Left lobe of liver (tissue), 2 donors: ENCODE data around the gene ZNF575. TPM values are rescaled to one million over a fixed set of nuclear protein-coding genes. Genes with fewer than 3 reads are reported as not detected.

ENCODE experiments used
- ATAC-seq: fragments of 200-7000 bp; cut with Tn5 transposase; one replicate; pipeline ENCODE4 v1.9.1; 2020; ENCODE audit warnings: mild to moderate bottlenecking, moderate library complexity
- DNase-seq: peaks from one replicate; pipeline ENCODE4 v3.0.0-alpha.2; 2020; ENCODE audit warnings: low spot score
- total RNA-seq: library from RNA; stranded (reverse); gene quantifications from one replicate; pipeline ENCODE4 v1.2.1, GENCODE V29; 2021
- donor health status: DM: no; HTN: no; CAD: no; lungs with moderate emphysema.
- donor health status: DM: no; HTN: yes; CAD: no.

The ZNF575 gene
- total RNA-seq, 1 donor from 2014 or later: 1.5 TPM

DNA sequence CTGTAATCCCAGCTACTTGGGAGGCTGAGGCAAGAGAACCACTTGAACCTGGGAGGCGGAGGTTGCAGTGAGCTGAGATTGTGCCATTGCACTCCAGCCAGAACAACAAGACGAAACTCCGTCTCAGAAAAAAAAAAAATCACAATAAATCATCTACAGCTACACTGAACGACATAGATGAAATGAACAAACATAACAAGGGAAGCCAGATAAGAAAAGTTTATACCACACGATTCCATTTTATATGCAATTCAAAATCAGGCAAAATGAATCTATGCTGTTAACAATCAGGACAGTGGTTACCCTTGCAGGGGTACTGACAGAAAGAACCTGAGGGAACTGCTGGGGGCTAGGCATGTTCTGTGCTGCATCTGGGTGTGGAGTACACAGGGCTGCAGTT is 36.7 kb downstream of the ZNF575 start:
- ATAC-seq (no peak), DNase-seq (no peak)

DNA sequence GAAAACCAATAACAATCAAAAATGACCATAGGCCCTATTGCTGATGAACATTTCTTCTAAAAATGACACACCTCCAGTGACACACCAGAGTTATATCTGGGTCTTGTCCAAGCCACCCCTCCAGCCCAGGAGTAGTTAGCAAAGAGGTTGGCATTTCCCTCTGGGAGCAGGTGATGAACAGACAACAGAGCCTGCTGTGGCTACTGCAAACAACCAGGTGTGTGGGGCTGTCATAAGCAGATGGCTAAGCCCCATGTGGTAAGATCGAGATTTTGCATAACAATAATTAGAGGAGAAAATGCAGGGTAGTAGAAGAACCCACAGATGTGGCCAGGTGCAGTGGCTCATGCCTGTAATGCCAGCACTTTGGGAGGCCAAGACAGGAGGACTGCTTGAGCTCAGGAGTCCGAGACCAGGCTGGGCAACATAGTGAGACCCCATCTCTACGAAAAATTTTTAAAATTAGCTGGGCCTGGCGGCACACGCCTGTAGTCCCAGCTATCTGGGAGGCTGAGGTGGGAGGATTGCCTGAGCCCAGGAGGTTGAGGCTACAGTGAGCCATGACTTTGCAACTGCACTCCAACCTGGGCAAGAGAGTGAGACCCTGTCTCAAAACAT is 37.3 kb downstream of the ZNF575 start:
- ATAC-seq: no peak

DNA sequence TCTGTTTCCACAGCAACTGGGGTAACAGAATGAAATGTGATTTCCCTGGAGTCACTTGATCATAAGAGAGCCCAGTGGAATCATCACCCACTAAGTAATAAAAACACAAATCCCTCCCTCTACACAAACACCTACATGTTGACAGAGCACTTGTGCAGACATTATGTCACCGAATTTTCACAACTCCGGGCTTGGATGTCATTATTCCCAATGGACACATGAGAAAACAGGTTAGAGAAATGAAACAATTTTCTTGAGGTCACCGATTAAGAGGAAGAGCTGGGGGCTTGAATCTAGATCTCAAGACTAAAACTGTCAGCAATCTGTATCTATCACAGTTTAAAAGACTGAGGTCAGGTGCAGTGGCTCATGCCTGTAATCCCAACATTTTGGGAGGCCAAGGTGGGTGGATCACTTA is 39.2 kb downstream of the ZNF575 start:
- no peak for ATAC-seq

More for the DNA sequence above, 37.3 kb downstream of the ZNF575 start:
- DNase-seq: no peak

DNA sequence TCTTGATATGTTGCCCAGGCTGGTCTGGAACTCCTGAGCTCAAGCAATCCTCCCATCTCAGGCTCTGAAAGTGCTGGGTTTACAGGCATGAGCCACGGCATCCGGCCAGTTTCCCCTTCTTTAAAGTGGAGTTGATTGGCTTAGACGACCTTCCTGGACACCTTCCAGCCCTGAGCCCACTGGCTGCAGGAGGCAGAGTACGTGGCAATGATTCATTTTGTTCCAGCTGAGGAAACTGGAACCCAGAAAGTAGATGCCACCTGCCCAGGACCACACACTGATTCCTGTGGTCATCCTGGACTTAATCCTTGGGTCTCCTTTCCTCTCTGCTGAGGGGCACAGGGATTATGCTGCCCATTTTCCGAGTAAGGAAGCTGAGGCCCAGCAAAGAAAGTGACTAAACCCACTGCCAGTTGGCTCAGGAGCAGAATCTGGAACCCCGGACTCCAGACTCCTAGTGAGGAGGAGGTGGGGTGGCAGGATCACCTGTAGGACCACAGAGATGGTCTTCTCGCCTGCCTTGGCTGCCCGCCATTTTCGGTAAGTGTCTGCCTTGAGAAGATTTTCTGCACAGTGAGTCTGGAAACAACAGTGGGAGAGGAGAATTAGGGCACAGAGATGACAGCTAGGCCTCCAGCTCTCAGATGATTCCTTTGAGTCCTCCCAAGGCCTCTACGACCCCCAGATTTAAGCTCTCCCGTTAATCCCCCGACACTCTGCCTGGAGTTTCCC is 41.6 kb downstream of the ZNF575 start:
- DNase-seq: no peak
- no peak for ATAC-seq

More for the DNA sequence above, 39.2 kb downstream of the ZNF575 start:
- DNase-seq: no peak

DNA sequence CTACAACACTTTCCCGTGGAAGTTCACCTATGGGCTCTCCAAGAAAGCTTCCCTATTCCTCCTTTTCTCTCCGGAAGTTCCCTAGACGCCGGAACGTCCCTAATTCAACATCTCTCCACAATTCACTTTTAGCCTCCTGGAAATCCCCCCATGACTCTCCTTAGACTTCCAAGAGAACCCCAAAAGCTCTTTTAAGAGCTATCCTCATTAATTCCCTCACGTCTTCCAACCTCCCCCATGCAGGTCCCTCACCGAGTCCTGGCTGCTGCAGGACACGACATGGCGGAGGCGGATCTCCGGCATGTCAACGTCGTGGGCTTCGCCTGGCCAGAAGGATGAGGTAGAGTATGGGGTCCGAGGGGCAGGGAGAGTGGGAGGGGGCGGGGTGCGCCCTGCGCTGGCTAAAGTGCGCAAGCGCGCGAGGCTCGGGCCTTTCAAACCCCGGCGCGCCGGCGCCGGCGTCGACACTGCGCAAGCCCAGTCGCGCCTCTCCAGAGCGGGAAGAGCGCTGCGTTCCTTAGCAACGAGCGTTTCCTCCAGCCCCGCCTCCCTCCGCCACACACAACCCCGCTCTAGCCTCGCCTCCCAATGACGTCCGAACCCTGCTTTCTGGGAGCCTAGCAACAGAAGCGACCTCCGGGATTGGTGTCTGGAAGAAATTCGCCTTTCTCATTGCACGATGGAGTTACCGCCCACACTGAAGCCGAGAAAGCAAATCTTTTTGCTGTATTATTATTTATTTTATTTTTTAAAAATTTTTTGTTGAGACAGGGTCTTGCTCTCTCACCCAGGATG is 42.4 kb downstream of the ZNF575 start, which contains the start of the genes PINLYP and XRCC1:
Gene PINLYP, plus strand, starts transcription at position 646 of the 795 bp plus-strand sequence. CDS start 1,391 bp downstream, outside the sequence.
Gene XRCC1, minus strand, starts transcription at position 372 of the 795 bp plus-strand sequence. Its CDS starts 69 bp downstream, at position 303.
- DNase-seq: peak; percentile 97
- peak; percentile 99 for ATAC-seq

DNA sequence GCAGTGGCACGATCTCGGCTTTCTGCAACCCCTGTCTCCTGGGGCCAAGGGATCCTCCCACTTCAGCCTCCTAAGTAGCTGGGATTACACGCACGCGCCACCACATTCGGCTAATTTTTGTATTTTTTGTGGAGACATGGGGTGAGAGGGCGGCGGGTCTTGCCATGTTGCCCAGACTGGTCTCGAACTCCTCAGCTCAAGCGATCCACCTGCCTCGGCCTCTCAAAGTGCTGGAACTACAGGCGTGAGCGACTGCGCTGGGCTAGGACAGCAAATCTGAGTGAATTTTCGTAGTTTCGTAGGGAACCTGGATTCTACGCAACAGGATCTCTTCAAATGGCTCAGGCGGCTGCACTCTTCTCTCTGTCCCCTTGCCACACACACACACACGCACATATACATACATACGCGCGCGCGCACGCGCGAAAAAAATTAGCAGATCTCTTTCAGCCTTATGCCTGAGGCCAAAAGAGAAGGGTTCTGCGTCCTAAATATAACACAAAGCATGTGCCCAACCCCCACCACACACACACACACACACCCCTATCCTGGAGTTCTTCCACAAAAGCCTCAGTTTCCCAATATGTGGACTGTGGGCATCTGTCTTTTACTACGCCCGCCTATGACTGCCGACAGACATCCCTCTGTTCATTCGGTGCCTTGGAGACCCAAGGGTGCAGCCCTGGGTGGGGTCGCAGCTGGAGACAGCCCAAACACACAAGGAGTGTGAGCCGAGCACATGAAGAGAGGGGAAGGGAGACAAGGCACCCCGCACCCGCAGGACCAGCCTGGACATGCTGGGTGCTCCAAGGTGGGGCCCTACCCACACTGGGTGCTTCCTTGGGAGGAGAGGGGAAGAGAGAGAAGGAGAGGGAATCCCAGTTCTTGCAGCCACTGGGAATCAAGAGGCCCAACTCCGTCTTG is 43.2 kb downstream of the ZNF575 start:
- DNase-seq (no peak), ATAC-seq (peak; percentile 2)

DNA sequence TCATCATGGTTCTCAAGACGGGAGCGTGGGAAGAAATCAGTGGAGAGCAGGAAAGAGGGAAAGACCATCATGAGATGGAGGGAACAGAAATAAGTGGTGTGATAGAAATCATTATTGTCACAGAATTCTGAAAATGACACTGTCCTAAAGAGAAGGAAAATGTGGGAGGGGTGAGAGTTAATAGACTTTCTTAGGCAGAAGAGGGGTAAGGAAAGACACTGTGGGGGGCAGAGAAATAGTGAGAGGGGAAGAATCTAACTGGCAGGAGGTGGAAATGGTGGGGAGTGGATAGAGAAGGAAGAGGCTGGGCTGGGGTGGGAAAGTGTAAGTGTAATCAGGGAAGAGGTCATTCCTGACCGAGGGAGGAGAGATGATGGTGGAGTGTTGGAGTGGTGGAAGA is 45.8 kb downstream of the ZNF575 start:
- ATAC-seq: no peak
- no peak for DNase-seq

DNA sequence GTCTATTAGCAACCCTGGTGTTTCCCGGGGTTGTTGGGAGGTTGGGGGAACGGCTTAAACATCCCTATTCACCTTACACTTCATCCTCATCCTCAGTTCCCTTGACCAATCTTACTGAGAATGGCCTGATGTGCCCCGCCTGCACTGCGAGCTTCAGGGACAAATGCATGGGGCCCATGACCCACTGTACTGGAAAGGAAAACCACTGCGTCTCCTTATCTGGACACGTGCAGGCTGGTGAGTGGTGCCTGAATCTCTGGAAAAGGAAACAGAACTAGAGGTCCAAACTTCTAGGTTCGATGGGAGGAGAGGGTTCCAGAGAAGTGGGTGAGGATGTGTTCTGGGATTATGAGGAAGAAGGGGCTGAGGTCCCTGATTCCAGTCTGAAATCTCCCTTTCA is 48.5 kb downstream of the ZNF575 start:
- ATAC-seq (no peak), DNase-seq (no peak)

DNA sequence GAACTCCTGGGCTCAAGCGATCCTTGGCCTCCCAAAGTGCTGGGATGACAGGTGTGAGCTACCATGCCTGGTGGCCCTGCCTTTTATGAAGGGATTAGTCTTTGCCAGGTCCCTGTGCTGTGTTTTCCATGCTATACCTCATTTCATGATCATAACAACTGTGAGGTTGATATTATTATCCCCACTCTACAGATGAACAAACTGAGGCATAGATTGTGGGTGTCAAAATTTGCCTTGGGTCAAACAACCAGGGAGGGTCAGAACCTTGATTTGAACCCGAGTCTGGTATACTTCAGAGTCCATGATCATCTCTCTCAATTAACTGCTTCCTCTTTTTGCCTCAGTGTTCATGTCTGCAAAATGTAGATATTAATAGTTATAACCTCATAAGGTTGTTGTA is 49.5 kb downstream of the ZNF575 start:
- ATAC-seq (no peak), DNase-seq (no peak)

DNA sequence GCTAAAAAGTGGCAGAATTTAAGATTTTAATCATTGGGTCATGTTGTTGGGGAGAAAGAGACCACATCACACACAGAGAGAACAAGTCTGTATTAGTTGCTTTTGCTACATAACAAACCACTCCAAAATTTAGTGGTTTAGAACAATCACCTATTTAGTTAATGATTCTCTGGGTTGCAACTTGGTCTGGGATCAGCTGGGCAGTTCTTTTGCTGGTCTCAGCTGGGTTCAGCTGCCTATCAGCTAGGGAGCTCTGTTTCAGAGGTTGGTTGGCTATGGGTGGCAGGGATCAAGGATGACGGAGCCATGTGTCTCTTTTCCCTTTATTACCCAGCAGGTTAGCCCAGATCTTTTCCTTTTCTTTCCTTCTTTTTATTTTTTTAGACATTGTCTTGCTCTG is 51.5 kb downstream of the ZNF575 start:
- ATAC-seq (peak; percentile 93), DNase-seq (no peak)

Other genes starting within 250 kb of the ZNF575 start
- 0.38 TPM for gene CD177, start 179.5 kb upstream of the ZNF575 start, total RNA-seq
- not detected for gene TEX101, start 118.3 kb upstream of the ZNF575 start, total RNA-seq
- 0.53 TPM for gene LYPD3, start 67.6 kb upstream of the ZNF575 start, total RNA-seq
- 17.7 TPM for gene PHLDB3, start 28.4 kb upstream of the ZNF575 start, total RNA-seq
- 43.5 TPM for gene ETHE1, start 6.0 kb upstream of the ZNF575 start, total RNA-seq
- 8.8 TPM for gene XRCC1, start 42.3 kb downstream of the ZNF575 start, total RNA-seq
- 0.88 TPM for gene PINLYP, start 42.6 kb downstream of the ZNF575 start, total RNA-seq
- 17.1 TPM for gene IRGQ, start 62.9 kb downstream of the ZNF575 start, total RNA-seq
- gene ZNF576, start 63.4 kb downstream of the ZNF575 start, total RNA-seq: 7.7 TPM
- 0.35 TPM for gene SRRM5, start 78.9 kb downstream of the ZNF575 start, total RNA-seq
- 15.7 TPM for gene ZNF428, start 86.4 kb downstream of the ZNF575 start, total RNA-seq
- gene CADM4, start 106.7 kb downstream of the ZNF575 start, total RNA-seq: 5.1 TPM
- gene PLAUR, start 137.0 kb downstream of the ZNF575 start, total RNA-seq: 3.4 TPM
- not detected for gene IRGC, start 182.9 kb downstream of the ZNF575 start, total RNA-seq
- 13.2 TPM for gene SMG9, start 221.8 kb downstream of the ZNF575 start, total RNA-seq
- 0.43 TPM for gene KCNN4, start 247.8 kb downstream of the ZNF575 start, total RNA-seq